Liver (tissue), 9 donors: ENCODE data around the gene RALGPS1. TPM values are rescaled to one million over a fixed set of nuclear protein-coding genes. Genes with fewer than 3 reads are reported as not detected.

Experiments used
- DNase-seq: peaks from one replicate; pipeline ENCODE4 v3.0.0-alpha.2; 2017; ENCODE audit warnings: low spot score
- H3K27ac ChIP-seq, 2 donors: one replicate each; pipeline ENCODE4 v1.7.0; 2013; ENCODE audit warnings: inconsistent platforms in 2 of 2, low read length in 2 of 2, control low read depth in 1 of 2, low read depth in 1 of 2, mild to moderate bottlenecking in 1 of 2
- H3K27me3 ChIP-seq, 4 donors: one replicate each; pipeline versions ENCODE4 v1.6.1 to v1.7.0; 2013; ENCODE audit warnings: low read length in 3 of 4, inconsistent platforms in 1 of 4, mild to moderate bottlenecking in 1 of 4, moderate library complexity in 1 of 4; ENCODE audit not compliant: control insufficient read depth in 4 of 4, insufficient read depth in 4 of 4
- H3K36me3 ChIP-seq, 4 donors: one replicate each; pipeline versions ENCODE4 v1.6.1 to v1.7.0; 2013; ENCODE audit warnings: low read length in 3 of 4, mild to moderate bottlenecking in 3 of 4, low read depth in 1 of 4, moderate library complexity in 1 of 4; ENCODE audit not compliant: control insufficient read depth in 4 of 4, insufficient read depth in 3 of 4
- H3K4me1 ChIP-seq, 4 donors: one replicate each; pipeline versions ENCODE4 v1.6.1 to v1.7.0; 2013; ENCODE audit warnings: low read length in 3 of 4, mild to moderate bottlenecking in 3 of 4, moderate library complexity in 1 of 4; ENCODE audit not compliant: control insufficient read depth in 4 of 4, insufficient read depth in 4 of 4
- H3K4me3 ChIP-seq, 3 donors: one replicate each; pipeline versions ENCODE4 v1.6.1 to v1.7.0; 2013; ENCODE audit warnings: low read length in 3 of 3, control low read depth in 1 of 3, low read depth in 1 of 3, mild to moderate bottlenecking in 1 of 3
- H3K9ac ChIP-seq, 2 donors: one replicate each; pipeline ENCODE4 v1.7.0; 2013; ENCODE audit warnings: low read length in 2 of 2, mild to moderate bottlenecking in 2 of 2, moderate library complexity in 2 of 2, control low read depth in 1 of 2, low read depth in 1 of 2
- H3K9me3 ChIP-seq, 4 donors: one replicate each; pipeline versions ENCODE4 v1.6.1 to v1.7.0; 2013; ENCODE audit warnings: low read length in 3 of 4; ENCODE audit not compliant: control insufficient read depth in 4 of 4
- EGR1 ChIP-seq, 2 donors: IDR thresholded peaks; 2 replicates each; pipeline ENCODE4 v1.6.1; 2016 to 2018; ENCODE audit warnings: antibody characterized with exemption in 2 of 2, low read depth in 2 of 2
- FOXA1 ChIP-seq: IDR thresholded peaks from 2 replicates; pipeline ENCODE4 v1.6.1; 2016; ENCODE audit warnings: antibody characterized with exemption
- FOXA2 ChIP-seq: IDR thresholded peaks from 2 replicates; pipeline ENCODE4 v1.6.1; 2016; ENCODE audit warnings: antibody characterized with exemption
- HNF4A ChIP-seq, 2 donors: conservative IDR thresholded peaks; 2 replicates each; pipeline ENCODE4 v1.6.1; 2016; ENCODE audit warnings: antibody characterized with exemption in 2 of 2, mild to moderate bottlenecking in 2 of 2
- JUND ChIP-seq, 2 donors: IDR thresholded peaks; 2 replicates each; pipeline ENCODE4 v1.6.1; 2016; ENCODE audit warnings: antibody characterized with exemption in 2 of 2
- NR2F2 ChIP-seq: IDR thresholded peaks from 2 replicates; pipeline ENCODE4 v1.6.1; 2016; ENCODE audit warnings: antibody characterized with exemption
- RAD21 ChIP-seq, 2 donors: IDR thresholded peaks; 2 replicates each; pipeline ENCODE4 v1.6.1; 2016; ENCODE audit warnings: antibody characterized with exemption in 2 of 2, mild to moderate bottlenecking in 2 of 2
- REST ChIP-seq: IDR thresholded peaks from 2 replicates; pipeline ENCODE4 v1.6.1; 2016; ENCODE audit warnings: antibody characterized with exemption, mild to moderate bottlenecking
- RXRA ChIP-seq, 2 donors: IDR thresholded peaks; 2 replicates each; pipeline ENCODE4 v1.6.1; 2017 to 2018; ENCODE audit warnings: antibody characterized with exemption in 2 of 2, mild to moderate bottlenecking in 1 of 2
- SP1 ChIP-seq: IDR thresholded peaks from 2 replicates; pipeline ENCODE4 v1.6.1; 2018; ENCODE audit warnings: antibody characterized with exemption, mild to moderate bottlenecking
- TAF1 ChIP-seq: conservative IDR thresholded peaks from 2 replicates; pipeline ENCODE4 v1.6.1; 2016; ENCODE audit warnings: antibody characterized with exemption, mild to moderate bottlenecking
- YY1 ChIP-seq: IDR thresholded peaks from 2 replicates; pipeline ENCODE4 v1.6.1; 2016; ENCODE audit warnings: antibody characterized with exemption, mild to moderate bottlenecking
- WGBS: extraction: QIAGEN DNeasy Blood & Tissue Kit; methylation state at CpG from one replicate; pipeline ENCODE4 v1.1.7; 2013; 5-methylcytosine and 5-hydroxymethylcytosine counted together
- polyA plus RNA-seq, 2 donors: library from polyadenylated mRNA; stranded (reverse) in 1 of 2; unstranded in 1 of 2; fragments of 200-250 nt in 1 of 2; fragments of >200 nt in 1 of 2; fragmentation: Nextera tagmentation in 1 of 2; extraction: Ambion mirVana in 1 of 2; gene quantifications; one replicate each; pipeline versions ENCODE4 v1.2.1 to v1.2.3, GENCODE V29; 2013 to 2015
- total RNA-seq, 2 donors: library from RNA; depleted of rRNA; stranded (reverse); fragments of >200 nt; gene quantifications; one replicate each; pipeline ENCODE4 v1.2.3, GENCODE V29; 2014
- TF ChIP-seq, protein P1 (sequence below): IDR thresholded peaks from 2 replicates; pipeline ENCODE4 v1.6.1; 2016; ENCODE audit warnings: antibody characterized with exemption
- TF ChIP-seq, protein P2 (sequence below): IDR thresholded peaks from 2 replicates; pipeline ENCODE4 v1.6.1; 2016; ENCODE audit warnings: antibody characterized with exemption
- TF ChIP-seq, protein P3 (sequence below): IDR thresholded peaks from 2 replicates; pipeline ENCODE4 v1.6.1; 2016; ENCODE audit warnings: antibody characterized with exemption
- donor health status: healthy.
- donor health status: healthy.
- donor health status: healthy.
- donor health status: healthy.
- donor health status: healthy.

RALGPS1 gene
- total and polyA plus RNA-seq, 4 donors: 1.4 to 2.7 (median 2.0) TPM

DNA sequence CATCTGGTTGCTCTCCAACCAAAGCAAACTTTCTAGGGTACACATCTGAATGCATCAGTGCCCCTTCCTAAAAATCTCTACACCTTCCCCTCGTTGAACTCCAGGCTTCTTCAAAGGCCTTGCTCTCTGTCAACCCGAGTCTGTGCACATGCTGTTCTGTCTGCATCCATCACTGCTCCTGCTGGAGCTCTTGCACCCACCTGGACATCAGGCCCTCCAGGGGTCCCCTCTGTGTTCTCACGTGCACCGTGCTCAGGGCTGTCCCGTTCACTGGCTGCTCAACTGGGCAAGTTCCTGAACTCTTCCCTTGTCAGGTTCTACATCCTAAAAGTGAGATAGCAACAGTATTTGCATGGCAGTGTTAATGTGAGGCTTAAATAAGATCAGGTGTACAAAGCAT lies 270.6 kb downstream of the RALGPS1 start:
- Histone ChIP-seq H3K36me3 (no peaks in the 10 kb centered on the region), H3K27me3 (no peaks in the 10 kb centered on the region), H3K4me3 (no peak overlapping the region), H3K4me1 (peaks cover 0 to 2% (median 0%) of the 10 kb centered on the region in 4 donors), H3K9me3 (no peaks in the 10 kb centered on the region), H3K27ac (no peak overlapping the region), H3K9ac (no peak overlapping the region)
- TF ChIP-seq YY1 (no peak), EGR1 (IDR thresholded peaks at IDR 0.05; ENCODE audit: low read depth in 2 of 2) (no peak), RXRA (IDR thresholded peaks at IDR 0.05) (no peak), FOXA2 (no peak), HNF4A (conservative IDR thresholded peaks at IDR 0.05) (no peak)
- TF ChIP-seq, protein P1, sequence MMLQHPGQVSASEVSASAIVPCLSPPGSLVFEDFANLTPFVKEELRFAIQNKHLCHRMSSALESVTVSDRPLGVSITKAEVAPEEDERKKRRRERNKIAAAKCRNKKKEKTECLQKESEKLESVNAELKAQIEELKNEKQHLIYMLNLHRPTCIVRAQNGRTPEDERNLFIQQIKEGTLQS: no peak
- 86% methylated on average over 5 of the region's 5 CpGs for WGBS
- no peak for DNase-seq

GRCh38 chr9:127185931-127186781 lies 271.6 kb downstream of the RALGPS1 start:
- Histone ChIP-seq H3K36me3 (no peaks in the 10 kb centered on the region), H3K4me1 (no peaks in the 10 kb centered on the region), H3K27me3 (no peaks in the 10 kb centered on the region), H3K27ac (peak overlapping the region; percentile 71 to 77), H3K9me3 (no peaks in the 10 kb centered on the region), H3K4me3 (no peak overlapping the region), H3K9ac (no peak overlapping the region)
- TF ChIP-seq FOXA1: no peak
- peak; percentile 34 for TF ChIP-seq NR2F2
- TF ChIP-seq RXRA (IDR thresholded peaks at IDR 0.05): peak in 1 of 2 donors; percentile 22
- no peak for TF ChIP-seq RAD21 (IDR thresholded peaks at IDR 0.05)
- TF ChIP-seq SP1: peak; percentile 12
- DNase-seq: no peak
- WGBS: 72% methylated on average over 11 of the region's 11 CpGs

DNA sequence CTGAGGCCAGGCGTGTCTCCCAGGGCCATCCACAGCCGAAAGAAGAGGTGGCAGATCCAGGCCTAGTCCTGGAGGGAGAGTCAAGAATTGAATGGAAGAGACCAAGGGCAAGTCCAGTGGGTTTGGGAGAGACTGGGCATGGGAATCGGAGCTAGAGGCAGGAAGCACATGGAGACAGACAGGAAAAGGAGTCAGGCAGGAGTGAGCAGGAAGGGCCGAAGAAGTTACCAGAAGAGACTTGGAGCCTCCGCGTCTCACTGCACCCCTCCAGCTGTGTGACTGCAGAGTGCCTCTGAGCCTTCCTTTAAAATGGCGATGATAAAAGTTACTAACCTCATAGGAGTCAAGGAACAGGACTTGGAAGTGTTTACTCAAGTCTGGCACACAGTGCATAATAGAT lies 272.2 kb downstream of the RALGPS1 start:
- Histone ChIP-seq H3K9me3 (no peaks in the 10 kb centered on the region), H3K9ac (no peak overlapping the region), H3K27me3 (no peaks in the 10 kb centered on the region), H3K4me1 (no peaks in the 10 kb centered on the region), H3K36me3 (no peaks in the 10 kb centered on the region), H3K4me3 (no peak overlapping the region), H3K27ac (peak overlapping the region; percentile 71 to 77)
- WGBS: 76% methylated on average over 7 of the region's 7 CpGs
- TF ChIP-seq TAF1: no peak
- TF ChIP-seq, protein P2, sequence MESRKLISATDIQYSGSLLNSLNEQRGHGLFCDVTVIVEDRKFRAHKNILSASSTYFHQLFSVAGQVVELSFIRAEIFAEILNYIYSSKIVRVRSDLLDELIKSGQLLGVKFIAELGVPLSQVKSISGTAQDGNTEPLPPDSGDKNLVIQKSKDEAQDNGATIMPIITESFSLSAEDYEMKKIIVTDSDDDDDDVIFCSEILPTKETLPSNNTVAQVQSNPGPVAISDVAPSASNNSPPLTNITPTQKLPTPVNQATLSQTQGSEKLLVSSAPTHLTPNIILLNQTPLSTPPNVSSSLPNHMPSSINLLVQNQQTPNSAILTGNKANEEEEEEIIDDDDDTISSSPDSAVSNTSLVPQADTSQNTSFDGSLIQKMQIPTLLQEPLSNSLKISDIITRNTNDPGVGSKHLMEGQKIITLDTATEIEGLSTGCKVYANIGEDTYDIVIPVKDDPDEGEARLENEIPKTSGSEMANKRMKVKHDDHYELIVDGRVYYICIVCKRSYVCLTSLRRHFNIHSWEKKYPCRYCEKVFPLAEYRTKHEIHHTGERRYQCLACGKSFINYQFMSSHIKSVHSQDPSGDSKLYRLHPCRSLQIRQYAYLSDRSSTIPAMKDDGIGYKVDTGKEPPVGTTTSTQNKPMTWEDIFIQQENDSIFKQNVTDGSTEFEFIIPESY: no peak
- TF ChIP-seq FOXA1: no peak
- TF ChIP-seq, protein P1: no peak
- no peak for TF ChIP-seq REST
- TF ChIP-seq, protein P3, sequence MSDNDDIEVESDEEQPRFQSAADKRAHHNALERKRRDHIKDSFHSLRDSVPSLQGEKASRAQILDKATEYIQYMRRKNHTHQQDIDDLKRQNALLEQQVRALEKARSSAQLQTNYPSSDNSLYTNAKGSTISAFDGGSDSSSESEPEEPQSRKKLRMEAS: no peak
- no peak for TF ChIP-seq FOXA2
- TF ChIP-seq RAD21 (IDR thresholded peaks at IDR 0.05): no peak
- no peak for TF ChIP-seq HNF4A (conservative IDR thresholded peaks at IDR 0.05)
- no peak for TF ChIP-seq EGR1 (IDR thresholded peaks at IDR 0.05; ENCODE audit: low read depth in 2 of 2)
- no peak for TF ChIP-seq JUND (IDR thresholded peaks at IDR 0.05)
- no peak for DNase-seq
